CD4-positive, alpha-beta T cell treated with Interleukin-4 for 1 hour (primary cell): ENCODE results near the gene MYL3.

Experiments used
- DNase-seq, 2 donors: peaks; one replicate each; pipeline ENCODE4 v3.0.0-alpha.2; 2020 to 2022

MYL3 gene

GRCh38 chr3:46849045-46849631, 14.1 kb downstream of the MYL3 start:
- DNase-seq: peak in 1 of 2 donors; percentile 6

DNA sequence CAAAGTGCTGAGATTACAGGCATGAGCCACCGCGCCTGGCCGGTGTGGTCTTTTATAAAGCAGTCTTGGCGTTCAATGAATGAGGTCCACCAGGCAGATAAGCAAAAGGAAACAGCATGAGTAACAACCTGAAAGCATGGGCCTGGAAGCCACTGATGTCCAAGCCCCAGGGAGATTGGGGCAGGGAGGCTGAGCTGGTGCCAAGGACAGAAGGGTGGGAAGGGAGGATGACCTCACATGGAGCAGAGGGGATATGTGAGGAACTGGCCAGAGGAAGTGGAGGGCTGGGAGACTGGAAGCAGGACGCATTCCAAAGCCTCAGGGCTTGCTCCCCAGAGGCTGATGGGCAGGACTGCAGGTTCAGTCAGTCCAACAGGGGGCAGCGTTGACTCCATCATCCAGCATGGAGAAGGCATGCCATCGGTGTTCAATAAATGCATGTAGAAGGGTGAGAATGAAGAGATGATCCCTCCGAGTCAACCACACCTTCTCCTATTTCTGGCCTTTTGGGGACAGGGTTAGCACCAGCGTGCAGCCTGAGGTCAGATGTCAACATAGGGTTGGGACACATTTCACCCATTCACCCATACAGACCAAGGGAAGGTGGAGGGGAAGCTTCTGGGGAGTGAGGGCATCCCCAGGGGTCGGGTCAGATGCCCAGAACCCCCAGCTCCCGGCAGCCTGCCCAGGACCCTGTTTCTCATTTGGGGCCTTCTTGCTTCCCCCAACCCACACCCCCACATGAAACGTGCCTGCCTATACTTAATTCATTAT, 14.8 kb downstream of the MYL3 start:
- DNase-seq: peak; percentile 13 to 25

DNA sequence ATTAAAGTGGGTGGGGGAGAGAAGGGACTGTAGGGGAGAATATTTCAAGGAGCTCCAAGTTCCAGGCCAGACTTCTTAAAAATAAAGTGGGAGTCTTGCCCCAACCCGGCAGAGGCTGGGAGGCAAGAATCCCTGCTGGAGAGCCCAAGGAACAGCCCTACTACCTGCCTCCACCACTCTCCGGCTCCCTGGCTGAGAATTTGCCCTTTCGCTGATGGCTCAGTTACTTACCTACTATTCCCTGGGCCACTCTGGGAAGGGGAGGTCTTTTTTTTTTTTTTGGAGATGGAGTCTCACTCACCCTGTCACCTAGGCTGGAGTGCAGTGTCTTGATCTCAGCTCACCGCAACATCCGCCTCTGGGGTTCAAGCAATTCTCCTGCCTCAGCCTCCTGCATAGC, 15.5 kb downstream of the MYL3 start:
- DNase-seq: no peak

DNA sequence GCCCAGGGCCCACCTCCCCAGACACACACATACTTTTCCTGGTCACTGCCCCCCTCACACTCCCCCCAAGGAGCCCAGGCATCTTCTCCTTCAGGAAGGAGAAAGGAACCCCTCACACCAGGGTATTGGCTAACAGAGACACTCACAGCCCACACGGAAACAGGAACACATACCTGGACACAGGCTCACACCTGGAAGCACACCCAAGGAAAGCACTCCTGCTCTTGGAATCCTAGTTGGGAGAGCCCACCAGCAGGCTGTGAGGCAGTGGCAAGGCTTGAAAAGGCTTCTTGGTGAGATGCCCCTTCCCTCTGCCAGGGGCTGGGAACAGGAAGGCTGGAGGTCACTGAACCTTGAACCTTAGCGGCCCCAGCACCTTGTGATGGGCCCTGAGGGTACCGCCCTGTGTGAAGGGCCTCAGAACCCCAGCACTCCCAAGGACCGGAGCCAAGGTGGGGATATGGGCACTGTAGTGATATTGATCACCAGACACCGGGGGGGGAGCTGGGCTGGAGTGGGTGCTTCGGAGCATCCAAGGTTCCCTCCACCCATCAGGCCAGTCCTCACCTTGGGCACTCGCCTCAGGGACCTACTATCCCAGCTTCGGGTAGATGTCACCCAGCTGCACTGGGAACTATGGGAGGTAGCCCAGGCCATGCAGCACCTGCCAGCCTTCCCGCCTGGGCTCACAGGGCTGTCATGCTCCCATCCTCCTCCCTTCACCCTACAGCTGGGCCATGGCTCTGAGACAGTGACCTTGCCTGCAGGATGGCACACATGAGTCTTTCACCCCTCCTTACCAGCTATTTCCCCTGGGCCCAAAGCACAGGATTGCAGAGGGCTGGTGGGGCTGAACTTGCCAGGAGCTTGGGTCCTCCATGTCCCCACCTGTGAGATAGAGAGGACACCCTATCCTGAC, 16.4 kb downstream of the MYL3 start:
- no peak for DNase-seq

GRCh38 chr3:46845860-46846623, 17.2 kb downstream of the MYL3 start:
- peak; percentile 79 to 81 for DNase-seq

DNA sequence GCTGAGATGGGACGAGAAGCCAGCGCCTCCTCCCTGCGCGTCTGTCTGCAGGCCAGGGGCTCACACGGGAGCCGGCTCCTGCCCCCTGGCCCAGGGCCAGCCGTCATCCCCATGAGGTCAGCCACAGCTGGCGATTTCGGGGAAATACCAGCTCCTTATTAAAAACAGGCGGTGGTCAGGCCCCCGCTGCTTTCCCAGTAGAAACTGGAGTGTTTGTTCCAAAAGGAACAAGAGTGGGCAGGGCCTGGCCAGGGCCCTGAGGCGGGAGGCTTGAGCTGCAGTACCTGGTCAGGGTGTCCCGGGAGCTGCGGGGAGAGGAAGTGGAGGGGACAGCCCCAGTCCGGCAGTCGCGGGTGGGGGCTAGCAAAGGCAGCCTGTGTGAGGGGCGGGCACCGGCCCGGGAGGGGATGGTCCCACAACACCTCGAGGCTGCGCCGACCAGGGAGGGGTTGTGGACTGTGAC, 17.8 kb downstream of the MYL3 start:
- DNase-seq: no peak

DNA sequence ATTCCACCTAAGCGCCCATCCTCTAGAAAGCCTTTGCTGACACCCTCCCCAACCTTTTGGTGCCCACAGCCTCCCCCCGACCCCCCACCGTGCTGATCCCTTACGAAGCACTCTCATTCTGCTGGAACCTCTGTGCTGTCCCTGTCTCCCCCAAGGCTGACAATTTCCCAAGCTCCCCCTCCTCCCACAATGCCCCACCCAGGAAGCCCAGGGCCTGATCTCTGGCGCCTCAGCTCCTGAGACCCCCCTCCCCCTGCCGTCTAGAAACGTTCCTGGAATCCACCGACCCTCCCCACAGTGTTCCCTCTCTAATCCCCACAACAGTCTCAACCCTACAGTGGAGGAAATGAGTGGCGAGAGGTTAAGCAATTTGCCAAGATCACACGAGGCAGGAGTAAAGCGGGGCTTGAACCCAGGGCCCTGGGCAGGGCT, 18.3 kb downstream of the MYL3 start:
- no peak for DNase-seq

GRCh38 chr3:46844397-46844796, 18.8 kb downstream of the MYL3 start:
- no peak for DNase-seq

GRCh38 chr3:46843508-46843907, 19.7 kb downstream of the MYL3 start:
- DNase-seq: no peak

DNA sequence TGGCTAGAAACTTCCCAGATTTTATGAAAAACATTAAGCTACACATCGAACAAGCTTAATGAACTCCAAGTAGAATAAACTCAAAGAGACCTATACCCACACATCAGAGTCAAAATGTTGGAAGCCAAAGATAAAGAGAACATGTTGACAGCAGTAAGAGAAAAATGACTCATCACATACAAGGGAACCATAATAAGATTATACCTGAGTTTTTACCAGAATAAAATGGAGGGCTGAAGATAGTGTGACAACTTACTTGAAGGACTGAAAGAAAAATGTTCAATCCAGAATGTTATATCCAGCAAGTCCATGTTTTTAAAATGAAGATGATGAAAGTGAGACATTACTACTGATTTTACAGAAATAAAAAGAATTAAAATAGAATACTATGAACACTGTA, 22.8 kb downstream of the MYL3 start:
- no peak for DNase-seq

- DNase-seq: no peak
These were observed 24.9 kb downstream of the MYL3 start for GRCh38 chr3:46838301-46838700.

DNA sequence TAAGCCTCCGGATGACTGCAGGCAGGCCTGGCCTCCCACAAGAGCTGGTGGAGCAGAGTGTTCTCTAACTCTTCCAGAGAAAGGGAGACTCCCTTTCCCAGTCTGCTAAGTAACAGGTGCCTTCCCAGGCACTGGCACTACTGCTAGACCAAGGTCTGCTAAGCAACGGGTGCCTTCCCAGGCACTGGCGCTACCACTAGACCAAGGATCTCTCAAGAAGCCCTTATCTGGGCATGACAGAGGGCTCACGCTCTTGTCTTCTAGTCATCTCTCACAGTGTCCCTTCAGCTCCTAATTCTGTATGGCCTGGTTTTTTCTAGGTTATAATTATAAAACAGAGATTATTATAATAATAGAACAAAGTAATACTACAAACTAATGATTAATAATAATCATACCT, 27.8 kb downstream of the MYL3 start:
- no peak for DNase-seq

- no peak for DNase-seq
These were observed 28.2 kb downstream of the MYL3 start for GRCh38 chr3:46835054-46835453.

DNA sequence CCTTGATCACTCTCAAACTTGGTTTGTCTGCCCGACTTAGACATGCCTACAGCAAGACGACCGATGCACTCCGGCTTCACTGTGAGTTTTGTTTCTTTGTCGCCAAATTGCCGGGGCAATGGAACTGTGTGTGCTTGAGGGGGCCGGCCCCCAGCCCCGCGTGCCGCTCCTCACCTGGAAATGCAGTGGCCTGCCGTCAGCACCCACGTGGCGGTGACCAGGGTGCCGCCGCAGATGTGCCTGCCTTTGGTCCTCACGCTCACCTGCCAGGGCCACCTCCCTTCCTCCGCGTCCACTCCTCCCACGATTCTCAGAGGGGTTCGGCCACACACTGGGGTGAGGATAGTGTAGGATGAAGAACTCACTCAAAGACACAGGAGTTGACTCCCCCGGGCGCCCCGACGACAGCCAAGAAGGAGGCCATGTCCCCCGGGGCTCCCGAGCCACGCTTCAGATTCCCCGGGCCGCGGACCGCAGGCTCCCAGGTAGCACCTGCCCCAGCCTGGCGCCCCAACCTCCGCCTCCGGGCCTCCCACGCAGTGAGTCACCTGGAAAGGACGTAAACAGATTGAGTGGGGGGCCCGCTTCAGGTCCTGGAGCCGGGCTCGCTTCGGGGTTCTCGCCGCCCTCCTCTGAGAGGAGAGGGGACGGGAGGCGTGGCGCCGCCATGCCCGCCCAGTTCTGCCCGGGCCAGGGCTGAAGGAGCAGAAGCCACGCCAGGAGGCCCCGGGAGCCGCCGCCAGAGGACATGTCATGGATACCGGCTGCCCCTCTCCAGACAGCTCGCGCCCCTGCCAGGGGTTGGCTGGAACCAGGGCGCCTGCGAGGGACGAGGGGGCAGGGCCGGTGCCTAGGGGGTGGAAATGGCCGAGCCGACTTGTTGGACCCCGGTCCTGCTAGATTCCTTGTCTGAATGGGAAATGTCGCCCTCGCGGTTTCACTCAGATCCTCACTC, 29.6 kb downstream of the MYL3 start:
- no peak for DNase-seq

DNA sequence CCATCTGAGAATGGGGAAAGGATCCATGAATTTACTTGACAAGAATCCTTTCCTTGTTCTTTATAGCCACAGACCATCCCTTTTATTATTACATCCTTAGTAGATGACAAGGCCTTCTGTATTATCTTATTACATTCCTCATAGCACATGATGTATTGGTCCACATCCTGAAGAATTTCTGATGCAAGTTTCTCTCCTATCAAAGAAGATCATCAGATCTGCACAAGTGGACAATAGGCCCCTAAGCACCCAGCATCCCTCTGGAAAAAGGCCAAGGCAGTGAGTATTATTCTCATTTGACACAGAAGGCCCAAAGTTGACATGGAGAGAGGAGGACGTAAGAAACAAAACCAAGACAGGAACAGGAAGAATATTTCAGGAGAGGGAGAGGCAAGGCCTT, 31.4 kb downstream of the MYL3 start:
- no peak for DNase-seq

DNA sequence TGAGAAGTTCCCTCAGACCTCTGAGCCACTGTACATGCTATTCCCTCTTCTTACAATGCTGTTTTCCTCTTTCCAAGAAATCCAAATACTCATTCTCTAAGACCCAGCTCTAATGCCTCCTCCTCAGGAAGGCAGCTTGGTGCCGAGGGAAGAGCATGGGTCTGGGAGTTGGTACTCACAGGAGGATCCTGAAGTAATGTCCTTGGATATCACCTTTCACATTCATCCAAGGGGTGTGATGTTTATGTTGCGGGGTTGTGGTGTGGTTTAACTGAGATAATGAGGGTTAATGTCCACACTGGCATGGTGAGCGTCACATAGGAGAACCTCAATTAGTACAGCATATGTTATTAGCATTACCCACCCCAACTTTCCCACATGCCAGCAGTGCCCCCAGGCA, 31.9 kb downstream of the MYL3 start:
- no peak for DNase-seq

DNA sequence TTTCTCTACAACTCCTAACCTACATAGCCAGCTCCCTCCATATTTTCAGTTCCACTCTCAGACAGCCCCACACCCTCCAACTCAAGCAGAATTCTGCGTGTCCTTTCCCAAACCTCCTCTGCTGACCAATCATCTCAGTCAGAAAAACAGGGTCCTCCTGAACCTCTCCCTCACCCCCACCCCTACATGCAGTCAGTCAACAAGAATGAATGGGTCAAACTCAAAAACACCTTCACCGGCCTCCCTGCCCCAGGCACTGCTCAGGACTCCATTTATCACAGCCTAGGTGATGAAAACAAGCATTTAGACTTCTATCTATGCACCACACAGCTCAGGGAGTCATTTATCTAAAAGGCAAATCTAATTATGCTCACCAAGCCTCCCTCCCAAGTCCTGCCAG, 32.4 kb downstream of the MYL3 start:
- DNase-seq: no peak

- peak in 1 of 2 donors; percentile 28 for DNase-seq
These were observed 33.5 kb downstream of the MYL3 start for GRCh38 chr3:46829699-46830208.

GRCh38 chr3:46825450-46825849, 37.8 kb downstream of the MYL3 start:
- no peak for DNase-seq

GRCh38 chr3:46824211-46824970, 38.9 kb downstream of the MYL3 start:
- DNase-seq: no peak
